H1 (cell line): ENCODE results near the gene MINPP1.
"Not testable (repeated sequence)": the region's sequence is repeated elsewhere in the genome, so short reads cannot be mapped to it uniquely, and the experiment has no call there.

Experiments used
- CTCF ChIP-seq, 3 experiments: IDR thresholded peaks; 1 replicate in 2 of 3; 2 replicates in 1 of 3; pipeline versions ENCODE4 v1.5.1 to v1.6.1; 2011; ENCODE audit warnings: low read length in 3 of 3, mild to moderate bottlenecking in 3 of 3, inconsistent platforms in 2 of 3, low read depth in 1 of 3, moderate library complexity in 1 of 3; ENCODE audit not compliant: insufficient read depth in 1 of 3; ENCODE audit errors: control extremely low read depth in 1 of 3
- EP300 ChIP-seq, 2 experiments: IDR thresholded peaks; 1 replicate in 1 of 2; 2 replicates in 1 of 2; pipeline ENCODE4 v1.6.1; 2011 to 2012; ENCODE audit warnings: low read depth in 2 of 2, low read length in 2 of 2, mild to moderate bottlenecking in 2 of 2, borderline replicate concordance in 1 of 2, inconsistent platforms in 1 of 2, moderate library complexity in 1 of 2
- EZH2 ChIP-seq: fragments of 200-600 bp; sonication (generic); IDR thresholded peaks from 2 replicates; pipeline ENCODE4 v1.7.1; 2012; ENCODE audit warnings: low read depth, mild to moderate bottlenecking, moderate library complexity, low read length, inconsistent platforms; ENCODE audit not compliant: severe bottlenecking
- FOSL1 ChIP-seq: IDR thresholded peaks from 2 replicates; pipeline ENCODE4 v1.6.1; 2011; ENCODE audit warnings: mild to moderate bottlenecking, low read depth, low read length, moderate library complexity; ENCODE audit not compliant: insufficient read depth
- MAFK ChIP-seq: IDR thresholded peaks from 2 replicates; pipeline ENCODE4 v1.6.1; 2012; ENCODE audit warnings: low read depth, mild to moderate bottlenecking, improper control_type of control experiment, low read length
- NRF1 ChIP-seq: IDR thresholded peaks from 2 replicates; pipeline ENCODE4 v1.6.1; 2011; ENCODE audit warnings: mild to moderate bottlenecking, low read depth, low read length, improper control_type of control experiment
- PHF8 ChIP-seq: fragments of 200-600 bp; sonication (generic); conservative IDR thresholded peaks from 2 replicates; pipeline ENCODE4 v1.7.1; 2012; ENCODE audit warnings: low read depth, mild to moderate bottlenecking, inconsistent platforms, low read length, moderate library complexity
- POLR2A ChIP-seq, 2 experiments: IDR thresholded peaks; 1 replicate in 1 of 2; 2 replicates in 1 of 2; pipeline ENCODE4 v1.6.1; 2011; ENCODE audit warnings: low read depth in 2 of 2, low read length in 2 of 2, mild to moderate bottlenecking in 2 of 2; ENCODE audit errors: control extremely low read depth in 1 of 2
- POLR2AphosphoS5 ChIP-seq: IDR thresholded peaks from 2 replicates; pipeline ENCODE4 v1.6.1; 2011; ENCODE audit warnings: low read depth, low read length
- SIX5 ChIP-seq: IDR thresholded peaks from 2 replicates; pipeline ENCODE4 v1.6.1; 2011; ENCODE audit warnings: mild to moderate bottlenecking, low read depth, low read length
- SP2 ChIP-seq: IDR thresholded peaks from 2 replicates; pipeline ENCODE4 v1.6.1; 2012; ENCODE audit warnings: mild to moderate bottlenecking, low read length, inconsistent platforms
- SRF ChIP-seq: IDR thresholded peaks from 2 replicates; pipeline ENCODE4 v1.6.1; 2011; ENCODE audit warnings: mild to moderate bottlenecking, low read depth, low read length, moderate library complexity
- TEAD4 ChIP-seq: IDR thresholded peaks from 2 replicates; pipeline ENCODE4 v1.6.1; 2012; ENCODE audit warnings: low read depth, low read length, inconsistent platforms, mixed read lengths
- USF2 ChIP-seq: IDR thresholded peaks from 2 replicates; pipeline ENCODE4 v1.6.1; 2011; ENCODE audit warnings: low read length, improper control_type of control experiment

- TF ChIP-seq CTCF (IDR thresholded peaks at IDR 0.05; ENCODE audit: control extremely low read depth in 1 of 3, insufficient read depth in 1 of 3, low read depth in 1 of 3, low read length in 3 of 3); SP2; NRF1; PHF8; POLR2A (IDR thresholded peaks at IDR 0.05; ENCODE audit: control extremely low read depth in 1 of 2, low read depth in 2 of 2, low read length in 2 of 2); FOSL1; SIX5; USF2; SRF; POLR2AphosphoS5; MAFK; EP300 (IDR thresholded peaks at IDR 0.05; ENCODE audit: borderline replicate concordance in 1 of 2, low read depth in 2 of 2, low read length in 2 of 2); EZH2; TEAD4: not testable (repeated sequence)
These were observed 16.0 kb upstream of the MINPP1 start for GRCh38 chr10:87488733-87489132.
